A673 (cell line): Measurements from ENCODE around the gene MYL6B. TPM values are rescaled to one million over a fixed set of nuclear protein-coding genes. Genes with fewer than 3 reads are reported as not detected.

ENCODE experiments used
- BruUV-seq: library from RNA; stranded (reverse); fragments of 400-500 nt; replicated peaks from 2 replicates; lab custom pipeline; 2021; lab: Mats Ljungman, UMichigan
- CTCF ChIA-PET: fragments of 300-600 bp; sonication (Branson Sonifier 250); formaldehyde crosslinking; loops from one replicate; lab custom pipeline; 2022; ENCODE audit warnings: antibody characterized with exemption; lab: Charles Lee
- POLR2A ChIA-PET: fragments of 300-600 bp; sonication (Branson Sonifier 250); formaldehyde crosslinking; loops from one replicate; lab custom pipeline; 2022; ENCODE audit warnings: antibody characterized with exemption; ENCODE audit not compliant: low non-redundant PET; lab: Charles Lee
- DNase-seq: peaks from one replicate; pipeline ENCODE4 v3.0.0-alpha.2; 2015; ENCODE audit warnings: low spot score
- H3K27ac ChIP-seq: fragments of 200-600 bp; sonication (generic); 2 replicates; pipeline ENCODE4 v1.5.1; 2016; ENCODE audit warnings: mixed run types, low read depth, mild to moderate bottlenecking, mixed read lengths, antibody characterized with exemption, low read length; ENCODE audit not compliant: poor library complexity, severe bottlenecking
- H3K27me3 ChIP-seq: fragments of 200-600 bp; sonication (generic); replicated peaks from 2 replicates; pipeline ENCODE4 v1.6.1; 2017; ENCODE audit warnings: mixed run types, low read depth, mild to moderate bottlenecking, mixed read lengths, antibody characterized with exemption, low read length; ENCODE audit not compliant: insufficient read depth, poor library complexity
- H3K36me3 ChIP-seq: fragments of 200-600 bp; sonication (generic); 2 replicates; pipeline ENCODE4 v1.6.1; 2016; ENCODE audit warnings: mixed run types, mild to moderate bottlenecking, mixed read lengths, antibody characterized with exemption, low read length; ENCODE audit not compliant: insufficient read depth, poor library complexity, severe bottlenecking
- H3K4me1 ChIP-seq: fragments of 200-600 bp; sonication (generic); 2 replicates; pipeline ENCODE4 v1.6.1; 2017; ENCODE audit warnings: mixed run types, mild to moderate bottlenecking, mixed read lengths, antibody characterized with exemption, low read length; ENCODE audit not compliant: insufficient read depth, poor library complexity, severe bottlenecking
- H3K4me3 ChIP-seq: fragments of 200-600 bp; sonication (generic); 2 replicates; pipeline ENCODE4 v1.5.1; 2016; ENCODE audit warnings: low read depth, mixed run types, mild to moderate bottlenecking, mixed read lengths, low read length; ENCODE audit not compliant: poor library complexity, severe bottlenecking
- H3K9me3 ChIP-seq: fragments of 200-600 bp; sonication (generic); 2 replicates; pipeline ENCODE4 v1.6.1; 2016; ENCODE audit warnings: mixed run types, low read depth, mild to moderate bottlenecking, mixed read lengths, antibody characterized with exemption, low read length; ENCODE audit not compliant: poor library complexity, severe bottlenecking
- CTCF ChIP-seq: fragments of 300-800, 200-600 bp; sonication (generic); conservative IDR thresholded peaks from 2 replicates; pipeline ENCODE4 v1.5.1; 2017; ENCODE audit warnings: low read depth, mild to moderate bottlenecking, antibody characterized with exemption, low read length, moderate library complexity, mixed read lengths
- EZH2 ChIP-seq: fragments of 200-600 bp; sonication (generic); IDR thresholded peaks from 2 replicates; pipeline ENCODE4 v1.6.1; 2017; ENCODE audit warnings: borderline replicate concordance, low read depth, mild to moderate bottlenecking, mixed read lengths, antibody characterized with exemption, low read length; ENCODE audit not compliant: poor library complexity, severe bottlenecking
- intact Hi-C: fragments of 100-400 bp; cut with micrococcal nuclease; formaldehyde crosslinking; loops from one replicate; pipeline ENCODE4 v1.10.0; 2022; ENCODE audit not compliant: unreplicated experiment
- total RNA-seq: library from RNA; stranded (reverse); gene quantifications from 2 replicates; pipeline ENCODE4 v1.2.3, GENCODE V29; 2021

Gene MYL6B
- total RNA-seq, 1 experiment from 2014 or later = 180 TPM

GRCh38 chr12:56117778-56118687, 34.4 kb upstream of the MYL6B start, which contains the start of gene ZC3H10:
ZC3H10 (plus strand) TSS chr12:56118266; CDS start chr12:56120563, 2,297 bp downstream.
- Histone ChIP-seq H3K27ac (peak within 1 kb of the TSS; percentile 95), H3K27me3 (no peaks in the 10 kb centered on the region), H3K9me3 (no peaks in the 10 kb centered on the region), H3K4me1 (peaks cover 13% of the 10 kb centered on the region), H3K36me3 (peaks cover 40% of the 10 kb centered on the region), H3K4me3 (peak within 1 kb of the TSS; percentile 71)
- POLR2A ChIA-PET = interaction anchor here (0.5 to 2.4 kb wide), 3 partner anchors 14 to 244 kb away, joined by 5 to 15 read pairs (median 6); partner anchors contain the start of gene PA2G4
- CTCF ChIA-PET = interaction anchor here (0.6 to 1.6 kb wide), 8 partner anchors 10 to 180 kb away, joined by 3 to 17 read pairs (median 4); partner anchors contain the start of genes ESYT1, PA2G4 and SMARCC2
- intact Hi-C loops = loop anchor here (2.0 to 10.0 kb wide), 5 partner anchors 71 to 517 kb away; partner anchors contain the start of genes BAZ2A and SMARCC2
- no peak for TF ChIP-seq EZH2
- TF ChIP-seq CTCF = peak; percentile 61; the same call in 1 of the 2 replicates
- DNase-seq = peak; percentile 99
- BruUV-seq = no TSS peak

GRCh38 chr12:56118688-56119357, 33.6 kb upstream of the MYL6B start:
- Histone ChIP-seq H3K4me3 (peak overlapping the region; percentile 71), H3K36me3 (peaks cover 32% of the 10 kb centered on the region), H3K4me1 (peaks cover 13% of the 10 kb centered on the region), H3K27ac (peak overlapping the region; percentile 85), H3K9me3 (no peaks in the 10 kb centered on the region), H3K27me3 (no peaks in the 10 kb centered on the region)
- POLR2A ChIA-PET = interaction anchor here (2.4 kb wide), 1 partner anchor 14 kb away, joined by 15 read pairs; the partner anchor contains the start of gene PA2G4
- intact Hi-C loops = loop anchor here (2.0 to 10.0 kb wide), 5 partner anchors 70 to 516 kb away; partner anchors contain the start of genes BAZ2A and SMARCC2
- no peak for TF ChIP-seq EZH2
- no peak for TF ChIP-seq CTCF
- CTCF ChIA-PET = interaction anchor here (0.6 to 1.6 kb wide), 7 partner anchors 9 to 179 kb away, joined by 3 to 17 read pairs (median 6); partner anchors contain the start of genes ESYT1 and SMARCC2
- BruUV-seq = no TSS peak
- no peak for DNase-seq

GRCh38 chr12:56119361-56119796, 33.0 kb upstream of the MYL6B start:
- CTCF ChIA-PET = interaction anchor here (1.5 kb wide), 1 partner anchor 70 kb away, joined by 11 read pairs; the partner anchor contains the start of gene SMARCC2
- intact Hi-C loops = loop anchor here (2.0 to 10.0 kb wide), 5 partner anchors 69 to 515 kb away; partner anchors contain the start of genes BAZ2A and SMARCC2
- Histone ChIP-seq H3K9me3 (no peaks in the 10 kb centered on the region), H3K4me1 (peaks cover 13% of the 10 kb centered on the region), H3K27ac (peak overlapping the region; percentile 85), H3K36me3 (peaks cover 30% of the 10 kb centered on the region), H3K27me3 (no peaks in the 10 kb centered on the region), H3K4me3 (peak overlapping the region; percentile 71)
- no TSS peak for BruUV-seq
- POLR2A ChIA-PET = no interaction called here
- TF ChIP-seq EZH2 (no peak), CTCF (peak; percentile 79)
- DNase-seq = peak; percentile 92
